C1 segment of cervical spinal cord (tissue), 14 donors: ENCODE measurements around the gene CCDC88B.

ENCODE experiments used
- DNase-seq, 14 donors: peaks; one replicate each; lab custom pipeline; 2025; lab: John Stamatoyannopoulos, UW

CCDC88B gene, protein sequence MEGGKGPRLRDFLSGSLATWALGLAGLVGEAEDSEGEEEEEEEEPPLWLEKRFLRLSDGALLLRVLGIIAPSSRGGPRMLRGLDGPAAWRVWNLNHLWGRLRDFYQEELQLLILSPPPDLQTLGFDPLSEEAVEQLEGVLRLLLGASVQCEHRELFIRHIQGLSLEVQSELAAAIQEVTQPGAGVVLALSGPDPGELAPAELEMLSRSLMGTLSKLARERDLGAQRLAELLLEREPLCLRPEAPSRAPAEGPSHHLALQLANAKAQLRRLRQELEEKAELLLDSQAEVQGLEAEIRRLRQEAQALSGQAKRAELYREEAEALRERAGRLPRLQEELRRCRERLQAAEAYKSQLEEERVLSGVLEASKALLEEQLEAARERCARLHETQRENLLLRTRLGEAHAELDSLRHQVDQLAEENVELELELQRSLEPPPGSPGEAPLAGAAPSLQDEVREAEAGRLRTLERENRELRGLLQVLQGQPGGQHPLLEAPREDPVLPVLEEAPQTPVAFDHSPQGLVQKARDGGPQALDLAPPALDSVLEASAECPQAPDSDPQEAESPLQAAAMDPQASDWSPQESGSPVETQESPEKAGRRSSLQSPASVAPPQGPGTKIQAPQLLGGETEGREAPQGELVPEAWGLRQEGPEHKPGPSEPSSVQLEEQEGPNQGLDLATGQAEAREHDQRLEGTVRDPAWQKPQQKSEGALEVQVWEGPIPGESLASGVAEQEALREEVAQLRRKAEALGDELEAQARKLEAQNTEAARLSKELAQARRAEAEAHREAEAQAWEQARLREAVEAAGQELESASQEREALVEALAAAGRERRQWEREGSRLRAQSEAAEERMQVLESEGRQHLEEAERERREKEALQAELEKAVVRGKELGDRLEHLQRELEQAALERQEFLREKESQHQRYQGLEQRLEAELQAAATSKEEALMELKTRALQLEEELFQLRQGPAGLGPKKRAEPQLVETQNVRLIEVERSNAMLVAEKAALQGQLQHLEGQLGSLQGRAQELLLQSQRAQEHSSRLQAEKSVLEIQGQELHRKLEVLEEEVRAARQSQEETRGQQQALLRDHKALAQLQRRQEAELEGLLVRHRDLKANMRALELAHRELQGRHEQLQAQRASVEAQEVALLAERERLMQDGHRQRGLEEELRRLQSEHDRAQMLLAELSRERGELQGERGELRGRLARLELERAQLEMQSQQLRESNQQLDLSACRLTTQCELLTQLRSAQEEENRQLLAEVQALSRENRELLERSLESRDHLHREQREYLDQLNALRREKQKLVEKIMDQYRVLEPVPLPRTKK (N-terminal part only)

DNA sequence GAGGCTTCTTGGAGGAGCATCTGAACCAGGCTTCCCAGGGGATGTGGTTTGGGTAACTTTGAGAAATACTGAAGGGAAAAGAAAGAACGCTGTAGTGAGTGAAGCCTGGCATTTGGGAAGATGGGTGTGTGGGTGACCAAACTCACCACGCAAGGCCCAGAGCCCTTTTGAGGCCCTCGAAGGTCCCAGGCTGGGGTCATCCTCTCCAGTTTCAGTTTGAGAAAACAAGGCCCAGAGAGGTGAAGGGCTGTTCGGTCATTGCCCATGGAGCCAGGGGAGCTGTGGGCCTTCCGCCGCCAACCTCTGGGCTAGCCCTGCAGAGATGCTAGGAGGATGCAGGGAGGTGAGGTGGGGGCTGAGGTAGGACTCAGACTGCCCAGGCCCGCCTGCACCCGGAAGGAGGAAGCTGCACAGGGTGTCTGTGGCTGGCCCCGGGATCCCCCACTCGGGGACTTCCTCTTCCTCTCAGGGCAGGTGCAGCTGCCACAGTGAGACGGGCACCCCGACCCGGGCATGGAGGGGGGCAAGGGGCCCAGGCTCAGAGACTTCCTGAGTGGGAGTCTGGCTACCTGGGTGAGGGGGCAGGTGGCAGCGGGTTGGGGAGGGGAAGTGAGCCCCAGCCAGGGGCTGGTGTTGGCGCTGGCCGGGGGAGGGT is at the start of gene CCDC88B:
CCDC88B (plus strand) TSS at position 451 of the 655 bp plus-strand sequence; CDS start at position 514, 63 bp downstream.
- DNase-seq: peak in 8 of 14 donors; percentile 7 to 42 (median 28)

DNA sequence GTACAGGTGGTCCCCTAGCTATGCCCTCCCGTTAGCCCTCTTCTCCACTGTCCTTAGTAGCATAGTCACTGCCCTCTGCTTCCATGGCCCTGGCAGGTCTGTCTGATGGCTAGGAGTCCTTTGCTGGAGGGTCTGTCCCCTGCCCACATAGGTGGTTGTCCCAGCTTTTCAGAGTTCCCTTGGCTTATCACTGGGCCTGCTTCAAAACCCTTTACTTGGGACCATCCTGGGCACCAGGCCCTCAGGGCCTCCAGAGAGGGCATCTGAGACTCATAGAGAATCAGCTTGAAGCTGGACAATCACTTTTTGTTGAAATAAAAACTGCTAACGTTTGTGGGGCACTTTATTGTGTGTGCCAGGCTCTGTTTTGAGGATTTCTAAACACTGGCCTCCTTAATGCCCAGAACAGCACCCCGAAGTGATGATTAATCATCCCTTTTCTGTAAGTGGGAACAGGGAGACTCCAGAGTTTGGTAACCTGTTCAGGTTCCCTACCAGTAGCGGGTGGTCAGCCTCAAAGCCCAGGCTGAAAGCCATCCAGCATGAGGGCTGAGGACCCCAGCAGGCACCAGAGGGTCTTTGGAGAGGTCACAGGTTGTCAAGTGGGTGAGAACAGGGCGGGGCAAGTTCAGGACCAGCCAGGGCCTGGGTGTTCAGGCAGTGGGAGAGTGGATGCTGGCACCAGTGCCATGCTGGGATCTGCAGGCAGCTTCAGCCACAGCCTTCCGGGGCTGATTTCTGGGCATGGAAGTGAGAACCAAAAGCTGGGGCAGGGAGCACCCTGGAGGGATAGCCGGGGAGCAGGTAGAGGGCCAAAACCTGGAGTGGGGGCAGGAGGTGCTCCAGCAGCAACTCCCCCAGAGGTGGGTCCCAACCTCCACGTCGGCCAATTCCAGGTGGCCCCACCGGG is 49.4 kb upstream of the CCDC88B start:
- no peak for DNase-seq

DNA sequence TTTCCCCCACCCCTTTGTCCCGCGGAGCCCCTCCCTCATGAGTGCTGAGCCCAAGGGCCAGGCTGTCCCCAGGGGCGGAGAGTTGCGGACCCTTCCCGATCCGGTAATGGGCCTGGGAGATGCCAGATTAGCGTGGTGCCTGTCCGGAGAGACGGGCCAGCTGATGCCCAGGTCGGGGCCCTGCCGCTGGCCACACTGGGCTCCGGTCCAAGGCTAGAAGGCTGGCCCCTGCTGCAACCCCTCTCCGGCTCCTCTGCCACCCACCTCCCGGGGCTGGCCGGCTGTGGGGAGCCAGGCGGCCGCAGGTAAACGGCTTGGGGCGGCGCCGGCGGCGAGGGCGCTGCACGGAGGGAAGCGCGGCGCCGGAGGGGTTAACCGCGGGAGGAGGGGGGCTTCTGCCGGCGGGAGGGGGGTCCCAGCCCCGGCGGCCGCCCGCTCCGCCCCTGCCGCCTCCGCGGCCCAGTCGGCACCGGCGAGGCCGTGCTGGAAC is 48.7 kb upstream of the CCDC88B start, which contains the start of gene KCNK4:
KCNK4 (plus strand) TSS at position 41 of the 490 bp plus-strand sequence. CDS start 1,717 bp downstream, outside the sequence.
- no peak for DNase-seq

DNA sequence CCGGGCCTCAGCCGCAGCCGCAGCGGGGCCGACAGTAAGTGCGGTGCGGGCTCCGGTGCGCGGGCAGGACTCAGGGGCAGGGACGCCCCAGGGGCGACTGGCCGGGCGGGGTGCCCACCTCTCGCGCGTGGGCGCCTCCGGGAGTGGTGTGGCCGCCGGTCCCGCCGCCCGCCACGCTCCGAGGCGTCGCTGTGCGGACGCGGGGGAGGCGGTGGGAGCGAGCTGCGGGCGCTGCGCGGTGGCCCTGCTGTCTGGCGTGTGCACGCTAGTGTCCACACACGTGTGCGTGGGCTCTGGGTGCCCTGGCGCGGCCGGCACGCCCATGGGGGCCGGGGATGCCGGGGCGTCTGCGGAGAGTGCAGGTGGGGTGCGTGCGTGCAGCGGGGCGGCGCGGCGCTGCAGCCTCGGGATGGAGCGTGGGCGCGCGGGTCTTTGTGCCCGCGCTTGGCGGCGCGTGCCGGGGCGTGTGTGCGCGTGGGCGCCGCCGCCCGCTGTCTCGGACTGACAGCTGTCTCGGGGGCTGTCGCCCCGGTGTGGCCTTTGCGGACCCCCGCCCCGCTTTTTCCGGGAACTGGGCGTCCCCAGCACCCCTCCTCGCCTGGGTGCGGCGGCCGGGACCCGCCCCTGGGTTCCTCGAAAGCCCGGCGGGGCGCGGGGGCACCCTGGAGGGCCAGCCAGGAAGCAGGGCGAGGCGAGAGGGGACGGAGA is 48.1 kb upstream of the CCDC88B start:
- peak in 2 of 14 donors; percentile 13 to 36 for DNase-seq

DNA sequence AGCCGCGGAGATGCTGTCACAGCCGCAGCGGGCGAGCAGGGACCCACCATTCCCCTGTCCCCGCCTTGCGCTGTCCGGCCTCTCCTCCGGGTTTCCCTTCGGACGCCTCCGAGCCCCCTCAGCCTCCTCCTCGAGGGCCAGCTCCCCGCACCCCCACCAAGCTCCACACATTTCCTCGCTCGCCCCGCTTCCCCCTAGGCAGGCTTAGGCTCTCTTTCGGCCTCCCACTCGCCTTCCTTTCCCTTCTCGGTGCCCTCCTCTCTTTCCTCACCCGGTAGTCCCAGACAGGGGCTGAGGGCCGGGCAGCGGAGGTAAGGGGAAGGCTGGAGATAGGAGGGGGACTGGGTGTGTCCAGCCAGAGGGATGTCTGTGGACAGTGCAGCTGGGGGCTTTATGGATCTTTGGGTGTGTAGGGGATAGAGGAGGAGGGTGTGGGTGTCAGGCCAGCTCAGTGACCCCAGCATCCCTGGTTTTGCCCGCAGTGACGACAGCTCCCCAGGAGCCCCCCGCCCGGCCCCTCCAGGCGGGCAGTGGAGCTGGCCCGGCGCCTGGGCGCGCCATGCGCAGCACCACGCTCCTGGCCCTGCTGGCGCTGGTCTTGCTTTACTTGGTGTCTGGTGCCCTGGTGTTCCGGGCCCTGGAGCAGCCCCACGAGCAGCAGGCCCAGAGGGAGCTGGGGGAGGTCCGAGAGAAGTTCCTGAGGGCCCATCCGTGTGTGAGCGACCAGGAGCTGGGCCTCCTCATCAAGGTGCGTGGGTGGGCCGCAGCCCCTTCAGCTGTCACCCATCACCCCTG is 47.3 kb upstream of the CCDC88B start:
- DNase-seq: no peak

DNA sequence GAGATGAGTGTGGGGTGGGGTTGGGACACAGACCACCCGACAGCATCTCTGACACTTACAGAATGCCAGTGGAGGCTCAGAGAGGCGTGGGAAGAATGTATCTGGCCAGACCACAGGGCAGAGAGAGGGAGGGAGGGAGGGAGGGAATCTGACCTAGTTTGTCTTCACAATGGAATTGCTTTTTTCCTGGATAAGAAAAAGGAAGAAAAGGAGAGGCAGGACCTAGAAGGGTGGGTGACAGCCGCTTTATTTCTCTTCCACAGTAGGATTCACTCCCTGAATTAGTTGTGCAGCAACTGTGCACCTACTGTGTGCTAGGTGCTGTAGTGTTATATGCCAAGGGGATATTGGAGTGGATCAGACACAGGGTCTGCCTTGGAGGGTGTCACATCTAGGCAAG is 45.2 kb upstream of the CCDC88B start:
- peak in 1 of 14 donors; percentile 54 for DNase-seq

DNA sequence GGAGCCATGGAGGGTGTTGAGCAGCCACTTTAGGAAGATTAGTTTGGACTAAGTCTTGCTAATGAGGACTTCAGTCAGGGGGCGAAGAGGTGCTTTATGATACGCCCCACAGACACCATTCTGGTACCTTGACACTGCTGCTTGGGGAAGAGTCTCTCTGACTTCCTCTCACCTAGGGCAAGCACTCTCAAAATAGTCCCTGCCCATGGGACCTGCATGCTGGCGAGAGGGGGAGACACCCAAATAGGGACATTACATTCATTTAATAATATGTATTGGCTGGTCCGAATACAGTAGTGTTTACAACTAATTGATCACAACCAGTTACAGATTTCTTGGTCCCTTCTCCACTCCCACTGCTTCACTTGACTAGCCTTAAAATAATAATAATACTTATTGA is 44.2 kb upstream of the CCDC88B start:
- DNase-seq: no peak

DNA sequence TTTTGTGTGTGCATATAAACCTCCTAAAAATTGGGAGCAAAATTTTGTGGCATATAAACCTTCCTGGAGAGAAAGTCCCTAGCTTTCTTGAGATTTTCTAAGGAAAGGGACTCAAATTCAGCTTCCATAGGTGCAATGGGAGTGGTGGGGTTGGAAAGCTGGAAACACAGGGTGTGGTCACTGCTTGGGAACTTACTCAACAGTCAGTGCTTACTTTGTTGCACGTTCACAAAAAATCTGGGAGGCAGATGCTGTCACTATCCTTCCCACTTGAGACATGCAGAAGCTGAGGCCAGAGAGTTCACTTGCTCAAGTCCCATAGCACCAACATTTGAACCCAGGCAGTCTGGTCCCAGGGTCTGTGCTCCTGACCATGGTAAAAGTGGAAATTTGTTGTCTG is 43.8 kb upstream of the CCDC88B start:
- DNase-seq: no peak

DNA sequence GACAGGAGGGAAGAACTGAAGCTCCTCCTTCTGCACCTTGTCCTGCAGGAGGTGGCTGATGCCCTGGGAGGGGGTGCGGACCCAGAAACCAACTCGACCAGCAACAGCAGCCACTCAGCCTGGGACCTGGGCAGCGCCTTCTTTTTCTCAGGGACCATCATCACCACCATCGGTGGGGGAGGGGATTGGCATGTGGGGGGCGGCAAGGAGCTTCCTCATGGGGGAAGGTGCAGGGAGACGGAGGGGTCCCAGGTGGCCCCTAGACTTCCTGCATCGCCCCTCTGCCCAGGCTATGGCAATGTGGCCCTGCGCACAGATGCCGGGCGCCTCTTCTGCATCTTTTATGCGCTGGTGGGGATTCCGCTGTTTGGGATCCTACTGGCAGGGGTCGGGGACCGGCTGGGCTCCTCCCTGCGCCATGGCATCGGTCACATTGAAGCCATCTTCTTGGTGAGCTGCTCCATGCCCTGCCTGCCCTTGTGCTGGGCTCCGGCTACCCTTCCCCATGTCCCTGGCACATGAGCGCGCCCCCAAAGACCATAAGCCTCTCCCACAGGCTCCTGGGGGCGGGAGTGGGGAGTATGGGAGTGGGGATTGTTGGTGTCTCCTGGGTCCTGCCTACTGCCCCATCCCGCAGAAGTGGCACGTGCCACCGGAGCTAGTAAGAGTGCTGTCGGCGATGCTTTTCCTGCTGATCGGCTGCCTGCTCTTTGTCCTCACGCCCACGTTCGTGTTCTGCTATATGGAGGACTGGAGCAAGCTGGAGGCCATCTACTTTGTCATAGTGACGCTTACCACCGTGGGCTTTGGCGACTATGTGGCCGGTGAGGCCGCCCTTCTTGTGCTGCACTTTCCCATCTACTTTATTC is 42.9 kb upstream of the CCDC88B start:
- DNase-seq: no peak

DNA sequence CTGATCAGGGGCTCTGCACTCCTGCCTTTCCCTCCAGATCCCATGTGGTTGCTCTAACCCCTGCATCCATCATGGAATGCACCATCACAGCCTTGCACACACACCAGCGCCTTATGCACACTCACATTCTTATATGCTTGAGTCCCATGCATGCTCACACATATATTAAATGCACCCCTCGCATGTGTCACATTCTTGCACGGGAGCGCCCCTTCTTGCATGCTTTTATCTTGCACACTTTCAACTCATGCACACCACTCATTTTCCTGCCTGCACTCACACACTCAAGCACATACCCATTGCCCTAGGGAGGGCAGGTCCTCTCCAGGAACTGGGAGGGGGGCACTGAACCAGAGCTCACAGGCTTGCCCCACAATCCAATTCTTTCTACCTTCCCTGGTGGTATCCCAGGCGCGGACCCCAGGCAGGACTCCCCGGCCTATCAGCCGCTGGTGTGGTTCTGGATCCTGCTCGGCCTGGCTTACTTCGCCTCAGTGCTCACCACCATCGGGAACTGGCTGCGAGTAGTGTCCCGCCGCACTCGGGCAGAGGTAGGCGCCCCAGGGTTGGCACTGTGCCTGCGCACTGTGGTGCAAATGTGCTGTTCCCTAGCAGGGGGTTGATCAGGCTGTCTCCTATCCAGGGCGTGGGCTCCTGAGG is 42.2 kb upstream of the CCDC88B start:
- DNase-seq: no peak

DNA sequence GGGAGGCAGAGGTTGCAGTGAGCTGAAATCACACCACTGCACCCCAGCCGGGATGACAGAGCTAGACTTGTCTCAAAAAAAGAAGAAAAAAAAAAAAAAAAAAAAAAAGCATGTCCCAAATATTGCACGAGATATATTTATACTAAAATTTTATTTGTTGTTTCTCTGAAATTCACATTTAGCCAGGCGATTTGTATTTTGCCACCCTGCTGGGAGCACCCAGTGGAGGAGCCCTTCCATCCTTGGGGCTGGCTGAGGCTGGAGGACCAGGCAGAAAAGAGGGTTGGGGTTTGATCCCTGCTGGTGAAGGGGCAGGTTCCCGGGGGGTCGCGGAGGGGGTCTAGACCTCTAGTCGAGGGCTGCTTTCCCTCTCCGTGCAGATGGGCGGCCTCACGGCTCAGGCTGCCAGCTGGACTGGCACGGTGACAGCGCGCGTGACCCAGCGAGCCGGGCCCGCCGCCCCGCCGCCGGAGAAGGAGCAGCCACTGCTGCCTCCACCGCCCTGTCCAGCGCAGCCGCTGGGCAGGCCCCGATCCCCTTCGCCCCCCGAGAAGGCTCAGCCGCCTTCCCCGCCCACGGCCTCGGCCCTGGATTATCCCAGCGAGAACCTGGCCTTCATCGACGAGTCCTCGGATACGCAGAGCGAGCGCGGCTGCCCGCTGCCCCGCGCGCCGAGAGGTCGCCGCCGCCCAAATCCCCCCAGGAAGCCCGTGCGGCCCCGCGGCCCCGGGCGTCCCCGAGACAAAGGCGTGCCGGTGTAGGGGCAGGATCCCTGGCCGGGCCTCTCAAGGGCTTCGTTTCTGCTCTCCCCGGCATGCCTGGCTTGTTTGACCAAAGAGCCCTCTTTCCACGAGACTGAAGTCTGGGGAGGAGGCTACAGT is 40.8 kb upstream of the CCDC88B start:
- DNase-seq: peak in 12 of 14 donors; percentile 21 to 79 (median 62)

DNA sequence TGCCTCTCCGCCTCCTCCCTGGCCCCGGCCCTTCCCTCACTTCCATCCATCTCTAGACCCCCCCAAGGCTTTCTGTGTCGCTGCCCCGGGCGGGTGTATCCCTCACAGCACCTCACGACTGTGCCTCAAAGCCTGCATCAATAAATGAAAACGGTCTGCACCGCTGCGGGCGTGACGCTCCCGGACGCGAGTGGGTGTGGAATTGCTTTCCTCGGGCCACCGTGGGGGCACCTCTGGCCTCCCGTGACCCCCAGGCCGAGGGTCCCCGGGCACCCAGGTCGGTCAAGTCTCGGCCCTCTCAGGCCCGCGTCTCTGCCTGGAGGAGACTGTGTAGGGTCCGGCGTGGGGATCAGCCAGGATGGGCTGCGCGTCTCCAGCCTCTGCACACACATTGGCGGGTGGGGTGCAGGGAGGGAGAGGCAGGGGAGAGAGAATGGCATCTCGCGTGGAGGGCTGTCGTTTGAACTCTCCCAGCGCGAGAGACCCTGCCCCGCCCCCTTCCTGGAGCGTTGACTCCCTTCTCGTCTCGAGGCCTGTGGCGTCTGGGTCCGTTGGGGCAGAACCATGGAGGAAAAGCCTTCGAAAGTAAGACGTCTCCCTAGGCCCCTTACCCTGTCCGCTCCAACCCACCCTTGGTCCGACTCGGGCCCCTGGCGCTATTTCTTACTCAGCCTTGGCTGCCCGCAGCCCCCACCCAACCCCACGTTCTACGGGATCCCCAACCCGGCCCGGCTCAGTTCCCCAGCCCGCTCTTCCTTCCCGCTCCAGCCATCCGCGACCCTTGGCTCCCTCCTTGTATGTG is 40.0 kb upstream of the CCDC88B start, which contains the start of gene CATSPERZ:
CATSPERZ (plus strand) TSS at position 512 of the 802 bp plus-strand sequence; CDS start at position 565, 53 bp downstream.
- DNase-seq: peak in 1 of 14 donors; percentile 46

DNA sequence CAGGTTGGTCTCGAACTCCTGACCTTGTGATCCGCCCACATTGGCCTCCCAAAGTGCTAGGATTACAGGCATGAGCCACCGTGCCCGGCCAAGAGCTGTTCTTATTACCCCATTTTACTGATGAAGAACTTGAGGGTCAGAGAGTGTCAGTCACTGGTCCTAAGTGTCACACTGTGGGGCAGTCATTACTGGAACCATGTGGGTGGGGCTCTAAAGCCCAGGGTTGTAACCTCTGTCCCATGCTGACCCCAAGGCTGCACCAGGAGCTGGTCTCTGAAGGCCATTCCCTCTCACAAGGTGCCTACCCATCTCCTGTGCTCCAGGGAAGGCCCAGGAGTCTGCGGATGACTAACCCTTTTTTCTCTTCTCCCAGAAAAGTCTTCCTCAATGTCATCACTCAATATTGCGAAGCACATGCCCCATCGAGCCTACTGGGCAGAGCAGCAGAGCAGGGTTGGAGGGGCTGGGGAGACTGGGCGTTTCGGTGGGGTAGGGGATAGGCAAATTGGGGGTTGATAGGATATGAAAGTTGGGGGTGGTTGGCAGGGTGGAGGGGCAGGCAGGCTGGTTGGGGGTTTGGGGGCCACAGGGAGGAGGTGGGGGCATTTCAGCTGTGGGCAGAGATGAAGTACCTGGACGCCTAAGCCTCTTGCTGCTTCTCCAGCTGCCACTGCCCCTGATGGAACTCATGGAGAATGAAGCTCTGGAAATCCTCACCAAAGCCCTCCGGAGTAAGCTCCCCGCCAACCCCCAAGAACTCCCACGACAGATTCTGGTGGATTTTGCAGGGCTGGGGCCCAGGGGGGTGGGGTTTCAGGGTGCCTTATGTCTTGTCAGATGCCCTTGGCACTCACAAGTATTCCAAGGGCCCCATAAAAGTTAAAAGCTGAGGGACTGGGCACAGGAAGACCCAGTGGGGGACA is 36.6 kb upstream of the CCDC88B start:
- no peak for DNase-seq

DNA sequence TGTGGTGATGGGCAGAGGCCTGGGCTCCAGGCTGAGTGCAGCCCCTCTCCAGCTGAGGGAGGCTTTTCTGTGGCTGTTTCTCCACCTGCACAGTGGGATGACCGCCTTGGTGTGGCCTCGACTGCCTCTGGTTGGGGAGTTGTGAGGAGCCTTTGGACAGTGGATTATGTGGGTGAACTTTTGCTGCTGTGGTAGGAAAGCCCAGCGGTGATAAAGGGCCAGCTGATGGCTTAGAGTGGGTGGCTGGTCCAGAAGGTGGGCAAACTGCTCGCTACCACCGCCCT is 36.0 kb upstream of the CCDC88B start:
- DNase-seq: no peak
